HG03439 (cell line): Measurements from ENCODE around the gene MMP24.
A peak's percentile ranks its signal among the peaks of the same experiment; 100 is the strongest.

ENCODE experiments used
- ATAC-seq: cut with Tn5 transposase; IDR thresholded peaks from one replicate; pipeline ENCODE4 v1.9.1; 2021; ENCODE audit warnings: mild to moderate bottlenecking, moderate library complexity; ENCODE audit not compliant: unreplicated experiment

MMP24 gene

GRCh38 chr20:35277531-35278395 is 51.3 kb downstream of the MMP24 start, which contains the start of gene MMP24OS:
MMP24OS (minus strand) TSS chr20:35278122; CDS start chr20:35277929, 193 bp downstream.
- ATAC-seq, result peak; percentile 78

- no peak for ATAC-seq
Measured at GRCh38 chr20:35279040-35279439, 52.5 kb downstream of the MMP24 start.

GRCh38 chr20:35279533-35280174 is 53.2 kb downstream of the MMP24 start:
- no peak for ATAC-seq

GRCh38 chr20:35280523-35280922 is 54.0 kb downstream of the MMP24 start:
- no peak for ATAC-seq

GRCh38 chr20:35281506-35282101 is 55.1 kb downstream of the MMP24 start:
- ATAC-seq, result no peak

GRCh38 chr20:35283441-35284266 is 57.2 kb downstream of the MMP24 start:
- no peak for ATAC-seq

- ATAC-seq, result peak; percentile 81
Measured at GRCh38 chr20:35284267-35284991, 57.9 kb downstream of the MMP24 start, which contains the start of gene EIF6. EIF6 (minus strand) TSS chr20:35284772; CDS start chr20:35284487, 285 bp downstream.

- ATAC-seq, result no peak
Measured at GRCh38 chr20:35284992-35285805, 58.7 kb downstream of the MMP24 start.

GRCh38 chr20:35285806-35286076 is 59.3 kb downstream of the MMP24 start:
- ATAC-seq, result no peak

- no peak for ATAC-seq
Measured at GRCh38 chr20:35286077-35286898, 59.8 kb downstream of the MMP24 start.

- ATAC-seq, result no peak
Measured at GRCh38 chr20:35286899-35287508, 60.5 kb downstream of the MMP24 start.

GRCh38 chr20:35287509-35288324 is 61.2 kb downstream of the MMP24 start:
- ATAC-seq, result no peak

- no peak for ATAC-seq
Measured at GRCh38 chr20:35288325-35289060, 62.0 kb downstream of the MMP24 start.

- no peak for ATAC-seq
Measured at GRCh38 chr20:35290186-35290886, 63.8 kb downstream of the MMP24 start.

- ATAC-seq, result no peak
Measured at GRCh38 chr20:35290887-35291417, 64.5 kb downstream of the MMP24 start.
